Esophagus muscularis mucosa (tissue), 4 donors: ENCODE measurements around the gene H2AZ1. TPM values are rescaled to one million over a fixed set of nuclear protein-coding genes. Genes with fewer than 3 reads are reported as not detected.

Source experiments
- DNase-seq: peaks from one replicate; pipeline ENCODE4 v3.0.0-alpha.2; 2017; ENCODE audit errors: extremely low spot score
- H3K27ac ChIP-seq, 4 donors: fragments of 200-600 bp; sonication (generic); replicated peaks in 1 of 4; 1 replicate in 3 of 4; 2 replicates in 1 of 4; pipeline ENCODE4 v1.5.1; 2016 to 2019; ENCODE audit warnings: mild to moderate bottlenecking in 1 of 4
- H3K27me3 ChIP-seq, 4 donors: fragments of 200-600 bp; sonication (generic); one replicate each; pipeline versions ENCODE4 v1.5.1 to v1.6.0; 2016 to 2019
- H3K36me3 ChIP-seq, 4 donors: fragments of 200-600 bp; sonication (generic); one replicate each; pipeline ENCODE4 v1.5.1; 2016 to 2019
- H3K4me1 ChIP-seq, 4 donors: fragments of 200-600 bp; sonication (generic); one replicate each; pipeline ENCODE4 v1.5.1; 2016 to 2019
- H3K4me3 ChIP-seq, 4 donors: fragments of 200-600 bp; sonication (generic); 1 replicate in 2 of 4; 2 replicates in 2 of 4; pipeline ENCODE4 v1.5.1; 2016 to 2019; ENCODE audit warnings: mild to moderate bottlenecking in 4 of 4, moderate library complexity in 1 of 4
- H3K9me3 ChIP-seq, 4 donors: fragments of 200-600 bp; sonication (generic); 1 replicate in 3 of 4; 2 replicates in 1 of 4; pipeline ENCODE4 v1.5.1; 2016 to 2019
- CTCF ChIP-seq, 3 experiments: fragments of 200-600 bp in 2 of 3; fragments of 450-650 bp in 1 of 3; sonication (generic) in 2 of 3; IDR thresholded peaks; one replicate each; pipeline ENCODE4 v1.5.1; 2017 to 2019; ENCODE audit warnings: antibody characterized with exemption in 3 of 3, mild to moderate bottlenecking in 2 of 3, moderate library complexity in 1 of 3
- EP300 ChIP-seq: sonication (generic); formaldehyde crosslinking; IDR thresholded peaks from one replicate; pipeline ENCODE4 v1.6.1; 2017; ENCODE audit warnings: antibody characterized with exemption
- POLR2A ChIP-seq: fragments of 450-650 bp; IDR thresholded peaks from one replicate; pipeline ENCODE4 v1.6.1; 2017; ENCODE audit warnings: antibody characterized with exemption, moderate library complexity, mild to moderate bottlenecking, low read depth
- POLR2AphosphoS5 ChIP-seq, 2 donors: sonication (generic); formaldehyde crosslinking; IDR thresholded peaks; one replicate each; pipeline ENCODE4 v1.6.1; 2017; ENCODE audit warnings: antibody characterized with exemption in 2 of 2
- WGBS: methylation state at CpG from one replicate; pipeline ENCODE4 v1.1.5; 2018; 5-methylcytosine and 5-hydroxymethylcytosine counted together
- intact Hi-C: fragments of 100-400 bp; cut with DNase I; formaldehyde crosslinking; loops from one replicate; pipeline ENCODE4 v1.15.1; 2023
- total RNA-seq, 4 donors: library from RNA; depleted of rRNA; stranded (reverse); fragments of >200 nt; gene quantifications; one replicate each; pipeline versions ENCODE4 v1.1.0 to v1.2.1, GENCODE V29; 2016

Gene H2AZ1
- total RNA-seq, 4 donors from 2014 or later = 173 to 247 (median 195) TPM

GRCh38 chr4:99946356-99947189 is 3.5 kb downstream of the H2AZ1 start, which contains the start of gene DNAJB14:
Gene DNAJB14, minus strand, starts transcription at chr4:99946618. Its CDS starts 47 bp downstream, at chr4:99946571.
- intact Hi-C loops = loop anchor here (2.0 to 10.0 kb wide), 3 partner anchors 52 to 222 kb away; partner anchors contain the start of genes DAPP1 and LAMTOR3
- Histone ChIP-seq H3K27me3 (no peaks in the 10 kb centered on the region), H3K4me1 (peaks cover 53 to 69% (median 67%) of the 10 kb centered on the region in 4 donors), H3K27ac (peak within 1 kb of the TSS; percentile 93 to 98 (median 97)), H3K36me3 (peaks cover 0 to 8% (median 2%) of the 10 kb centered on the region in 4 donors), H3K9me3 (no peaks in the 10 kb centered on the region), H3K4me3 (peak within 1 kb of the TSS; percentile 91 to 99 (median 96))
- DNase-seq = no peak
- WGBS = 0% methylated on average over 16 of the region's 87 CpGs
- no peak for TF ChIP-seq POLR2A
- TF ChIP-seq POLR2AphosphoS5 (IDR thresholded peaks at IDR 0.05) = peak; percentile 46 to 47

- H3K27ac ChIP-seq = peak overlapping the region; percentile 93 to 98 (median 97)
- H3K4me1 ChIP-seq = peaks cover 46 to 62% (median 60%) of the 10 kb centered on the region in 4 donors
- no peaks in the 10 kb centered on the region for H3K27me3 ChIP-seq
- no peak for TF ChIP-seq POLR2A
- no peak for TF ChIP-seq EP300
- TF ChIP-seq POLR2AphosphoS5 (IDR thresholded peaks at IDR 0.05) = no peak
- no peak for TF ChIP-seq CTCF (IDR thresholded peaks at IDR 0.05)
- no peaks in the 10 kb centered on the region for H3K9me3 ChIP-seq
- DNase-seq = no peak
- WGBS = 3% methylated on average over 15 of the region's 25 CpGs
- intact Hi-C loops = loop anchor here (2.0 to 10.0 kb wide), 3 partner anchors 51 to 221 kb away; partner anchors contain the start of genes DAPP1 and LAMTOR3
- peaks cover 0 to 8% (median 2%) of the 10 kb centered on the region in 4 donors for H3K36me3 ChIP-seq
- peak overlapping the region; percentile 91 to 99 (median 96) for H3K4me3 ChIP-seq
These were observed 4.2 kb downstream of the H2AZ1 start for GRCh38 chr4:99945718-99946355.

- Histone ChIP-seq H3K27me3 (no peaks in the 10 kb centered on the region), H3K27ac (no peak overlapping the region), H3K4me1 (peaks cover 45 to 64% (median 59%) of the 10 kb centered on the region in 4 donors), H3K36me3 (peaks cover 0 to 8% (median 2%) of the 10 kb centered on the region in 4 donors), H3K4me3 (no peak overlapping the region), H3K9me3 (no peaks in the 10 kb centered on the region)
- intact Hi-C loops = loop anchor here (10.0 kb wide), 1 partner anchor 219 kb away; no protein-coding TSS in a partner anchor
- WGBS = 87% methylated on average over 2 of the region's 2 CpGs
- no peak for DNase-seq
- TF ChIP-seq CTCF (IDR thresholded peaks at IDR 0.05) (no peak), POLR2A (no peak)
These were observed 6.1 kb downstream of the H2AZ1 start for GRCh38 chr4:99943904-99944437.

- intact Hi-C loops = no loop called here
- DNase-seq = no peak
- 90% methylated on average over 3 of the region's 3 CpGs for WGBS
These were observed 11.8 kb downstream of the H2AZ1 start for GRCh38 chr4:99938243-99938753.

GRCh38 chr4:99934891-99935290 is 15.2 kb downstream of the H2AZ1 start:
- intact Hi-C loops = no loop called here
- no peaks in the 10 kb centered on the region for H3K4me1 ChIP-seq
- no peaks in the 10 kb centered on the region for H3K27me3 ChIP-seq
- H3K27ac ChIP-seq = no peak overlapping the region
- TF ChIP-seq EP300 (no peak), CTCF (IDR thresholded peaks at IDR 0.05) (no peak), POLR2A (no peak), POLR2AphosphoS5 (IDR thresholded peaks at IDR 0.05) (no peak)
- H3K36me3 ChIP-seq = peaks cover 0 to 17% (median 4%) of the 10 kb centered on the region in 4 donors
- peaks cover 0 to 24% (median 14%) of the 10 kb centered on the region in 4 donors for H3K9me3 ChIP-seq
- no peak overlapping the region for H3K4me3 ChIP-seq
- DNase-seq = no peak

More at GRCh38 chr4:99938243-99938753, 11.8 kb downstream of the H2AZ1 start:
- Histone ChIP-seq H3K4me3 (no peak overlapping the region), H3K36me3 (peaks cover 0 to 12% (median 4%) of the 10 kb centered on the region in 4 donors), H3K4me1 (peaks cover 0 to 17% (median 12%) of the 10 kb centered on the region in 4 donors), H3K9me3 (peaks cover 0 to 24% (median 14%) of the 10 kb centered on the region in 4 donors), H3K27ac (no peak overlapping the region), H3K27me3 (no peaks in the 10 kb centered on the region)
- no peak for TF ChIP-seq POLR2A
